GM23338 (cell line): ENCODE data around the gene LAMTOR5. TPM values are rescaled to one million over a fixed set of nuclear protein-coding genes. Genes with fewer than 3 reads are reported as not detected.

Experiments used
- ATAC-seq: fragments of 200-7000 bp; cut with Tn5 transposase; 3 replicates; pipeline ENCODE4 v1.9.1; 2020
- DNase-seq: peaks from one replicate; pipeline ENCODE4 v3.0.0-alpha.2; 2015; ENCODE audit warnings: low spot score
- H2AFZ ChIP-seq: fragments of 200-600 bp; sonication (generic); 2 replicates; pipeline ENCODE4 v1.8.0; 2016; ENCODE audit warnings: antibody characterized with exemption, mild to moderate bottlenecking, moderate library complexity
- H3F3A ChIP-seq: fragments of 200-600 bp; sonication (generic); replicated peaks from 2 replicates; pipeline ENCODE4 v1.8.0; 2017; ENCODE audit warnings: antibody characterized with exemption, mixed run types, low read depth
- H3K27ac ChIP-seq: fragments of 200-600 bp; sonication (generic); 2 replicates; pipeline ENCODE4 v1.6.1; 2016; ENCODE audit warnings: low read depth
- H3K27me3 ChIP-seq: fragments of 200-600 bp; sonication (generic); 2 replicates; pipeline ENCODE4 v1.8.0; 2016; ENCODE audit warnings: mild to moderate bottlenecking, mixed run types, moderate library complexity; ENCODE audit not compliant: insufficient read depth
- H3K36me3 ChIP-seq: fragments of 200-600 bp; sonication (generic); 2 replicates; pipeline ENCODE4 v1.8.0; 2016; ENCODE audit warnings: mild to moderate bottlenecking; ENCODE audit not compliant: insufficient read depth
- H3K4me1 ChIP-seq: fragments of 200-600 bp; sonication (generic); 2 replicates; pipeline ENCODE4 v1.8.0; 2016; ENCODE audit warnings: mild to moderate bottlenecking, moderate library complexity; ENCODE audit not compliant: insufficient read depth
- H3K4me2 ChIP-seq: fragments of 200-600 bp; sonication (generic); 2 replicates; pipeline ENCODE4 v1.7.1; 2017; ENCODE audit warnings: mixed run types
- H3K4me3 ChIP-seq: fragments of 200-600 bp; sonication (generic); 2 replicates; pipeline ENCODE4 v1.6.1; 2016; ENCODE audit warnings: mixed run types
- H3K79me2 ChIP-seq: fragments of 200-600 bp; sonication (generic); replicated peaks from 2 replicates; pipeline ENCODE4 v1.8.0; 2017; ENCODE audit warnings: mild to moderate bottlenecking; ENCODE audit not compliant: insufficient read depth
- H3K9me2 ChIP-seq: fragments of 200-600 bp; sonication (generic); 2 replicates; pipeline ENCODE4 v1.8.0; 2017; ENCODE audit not compliant: insufficient read depth
- H4K20me1 ChIP-seq: fragments of 200-600 bp; sonication (generic); replicated peaks from 2 replicates; pipeline ENCODE4 v1.8.0; 2017; ENCODE audit warnings: mild to moderate bottlenecking; ENCODE audit not compliant: insufficient read depth
- H3K27ac Mint-ChIP-seq: 2 replicates; pipeline ENCODE4 v1.8.0; 2020; ENCODE audit warnings: inconsistent platforms, mild to moderate bottlenecking, moderate library complexity, mixed read lengths
- H3K27me3 Mint-ChIP-seq: 3 replicates; pipeline ENCODE4 v1.8.0; 2022; ENCODE audit warnings: low read depth, mild to moderate bottlenecking, moderate library complexity, mixed read lengths, inconsistent platforms; ENCODE audit not compliant: insufficient read depth, poor library complexity
- H3K36me3 Mint-ChIP-seq: 3 replicates; pipeline ENCODE4 v1.8.0; 2021; ENCODE audit warnings: low read depth, mild to moderate bottlenecking, inconsistent platforms, moderate library complexity, mixed read lengths
- H3K4me1 Mint-ChIP-seq: 3 replicates; pipeline ENCODE4 v1.8.0; 2020; ENCODE audit warnings: mild to moderate bottlenecking, inconsistent platforms, mixed read lengths
- H3K4me3 Mint-ChIP-seq: 3 replicates; pipeline ENCODE4 v1.8.0; 2021; ENCODE audit warnings: moderate library complexity, mild to moderate bottlenecking, inconsistent platforms, mixed read lengths
- H3K9me3 Mint-ChIP-seq: 3 replicates; pipeline ENCODE4 v1.8.0; 2020; ENCODE audit warnings: moderate library complexity, mild to moderate bottlenecking, inconsistent platforms, mixed read lengths
- CREB1 ChIP-seq: fragments of 250-450 bp; sonication (Bioruptor Pico); IDR thresholded peaks from 2 replicates; pipeline ENCODE4 v1.5.0; 2020; ENCODE audit warnings: low read depth, mild to moderate bottlenecking, moderate library complexity
- ETS1 ChIP-seq: IDR thresholded peaks from 2 replicates; pipeline ENCODE4 v1.6.1; 2016; ENCODE audit warnings: antibody characterized with exemption
- EZH2 ChIP-seq: fragments of 200-600 bp; sonication (generic); IDR thresholded peaks from one replicate; pipeline ENCODE4 v1.8.0; 2017; ENCODE audit warnings: antibody characterized with exemption, mild to moderate bottlenecking, low read depth; ENCODE audit not compliant: unreplicated experiment
- EZH2phosphoT487 ChIP-seq: fragments of 200-600 bp; sonication (generic); IDR thresholded peaks from one replicate; pipeline ENCODE4 v1.8.1; 2018; ENCODE audit warnings: antibody characterized with exemption; ENCODE audit not compliant: unreplicated experiment
- JUNB ChIP-seq: IDR thresholded peaks from one replicate; pipeline ENCODE4 v1.6.1; 2016; ENCODE audit warnings: antibody characterized with exemption; ENCODE audit not compliant: unreplicated experiment
- NANOG ChIP-seq: IDR thresholded peaks from 2 replicates; pipeline ENCODE4 v1.6.1; 2016; ENCODE audit warnings: antibody characterized with exemption, borderline replicate concordance
- POLR2AphosphoS5 ChIP-seq: IDR thresholded peaks from 2 replicates; pipeline ENCODE4 v1.6.1; 2016; ENCODE audit warnings: antibody characterized with exemption, low read depth
- STAT1 ChIP-seq: IDR thresholded peaks from one replicate; pipeline ENCODE4 v1.6.1; 2016; ENCODE audit warnings: antibody characterized with exemption; ENCODE audit not compliant: unreplicated experiment
- ZNF114 ChIP-seq: fragments of 250-450 bp; sonication (Bioruptor Pico); IDR thresholded peaks from 2 replicates; pipeline ENCODE4 v1.5.0; 2020; ENCODE audit warnings: mild to moderate bottlenecking, moderate library complexity
- ZNF331 ChIP-seq: fragments of 250-450 bp; sonication (Bioruptor Pico); IDR thresholded peaks from 2 replicates; pipeline ENCODE4 v1.5.0; 2020; ENCODE audit warnings: low read depth, mild to moderate bottlenecking, moderate library complexity
- ZNF462 ChIP-seq: fragments of 250-450 bp; sonication (Bioruptor Pico); IDR thresholded peaks from 2 replicates; pipeline ENCODE4 v1.5.0; 2020; ENCODE audit warnings: mild to moderate bottlenecking, moderate library complexity
- polyA plus RNA-seq: library from polyadenylated mRNA; unstranded; fragments of >200 nt; fragmentation: Nextera tagmentation; extraction: Ambion mirVana; gene quantifications from 2 replicates; pipeline ENCODE4 v1.2.1, GENCODE V29; 2016
- total RNA-seq: library from RNA; depleted of rRNA; stranded (reverse); fragments of >200 nt; shearing (Covaris generic); gene quantifications from 2 replicates; pipeline ENCODE4 v1.2.3, GENCODE V29; 2014
- TF ChIP-seq, protein P1 (sequence below), 2 experiments: fragments of 200-600 bp in 1 of 2; sonication (generic) in 1 of 2; conservative IDR thresholded peaks; 2 replicates each; pipeline versions ENCODE4 v1.5.1 to v1.6.1; 2016 to 2017; ENCODE audit warnings: antibody characterized with exemption in 2 of 2, low read depth in 2 of 2, mild to moderate bottlenecking in 2 of 2, moderate library complexity in 1 of 2
- TF ChIP-seq, protein P2 (sequence below): IDR thresholded peaks from one replicate; pipeline ENCODE4 v1.6.1; 2018; ENCODE audit warnings: antibody characterized with exemption; ENCODE audit not compliant: unreplicated experiment

LAMTOR5 gene
- total and polyA plus RNA-seq, 2 experiments from 2014 or later, result 41.0 to 246 TPM

DNA sequence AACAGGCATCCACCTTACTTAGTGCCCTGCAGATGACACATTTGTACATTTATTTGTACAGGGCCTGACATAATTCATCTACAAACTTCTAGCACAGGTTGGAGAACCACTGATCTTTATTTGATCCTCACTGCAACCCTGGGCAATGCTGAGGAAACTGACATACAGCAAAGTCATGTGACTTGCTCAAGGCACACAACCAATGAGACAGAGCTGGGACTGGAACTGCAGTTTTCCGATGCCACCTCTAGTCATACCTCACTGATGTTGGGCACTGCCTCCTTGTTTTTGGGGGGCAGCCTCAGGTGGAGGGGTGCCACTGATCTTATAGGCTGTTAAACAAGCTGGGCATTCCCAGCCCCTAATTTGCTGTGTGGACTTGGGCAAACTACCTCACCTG is 46.8 kb upstream of the LAMTOR5 start:
- no peak overlapping the region for H3K4me3 Mint-ChIP-seq
- Histone ChIP-seq H3K27ac (no peak overlapping the region), H3K4me2 (no peak overlapping the region), H3K4me1 (peaks cover 14% of the 10 kb centered on the region), H3K79me2 (no peaks in the 10 kb centered on the region), H3K36me3 (no peaks in the 10 kb centered on the region), H3K4me3 (no peak overlapping the region), H2AFZ (0 out of 2 replicates have a peak overlapping the region, but pooled peaks have one; percentile 85), H3K9me2 (no peaks in the 10 kb centered on the region), H3F3A (no peaks in the 10 kb centered on the region), H3K27me3 (no peaks in the 10 kb centered on the region), H4K20me1 (no peaks in the 10 kb centered on the region)
- no peak overlapping the region for H3K27ac Mint-ChIP-seq
- TF ChIP-seq, protein P1, sequence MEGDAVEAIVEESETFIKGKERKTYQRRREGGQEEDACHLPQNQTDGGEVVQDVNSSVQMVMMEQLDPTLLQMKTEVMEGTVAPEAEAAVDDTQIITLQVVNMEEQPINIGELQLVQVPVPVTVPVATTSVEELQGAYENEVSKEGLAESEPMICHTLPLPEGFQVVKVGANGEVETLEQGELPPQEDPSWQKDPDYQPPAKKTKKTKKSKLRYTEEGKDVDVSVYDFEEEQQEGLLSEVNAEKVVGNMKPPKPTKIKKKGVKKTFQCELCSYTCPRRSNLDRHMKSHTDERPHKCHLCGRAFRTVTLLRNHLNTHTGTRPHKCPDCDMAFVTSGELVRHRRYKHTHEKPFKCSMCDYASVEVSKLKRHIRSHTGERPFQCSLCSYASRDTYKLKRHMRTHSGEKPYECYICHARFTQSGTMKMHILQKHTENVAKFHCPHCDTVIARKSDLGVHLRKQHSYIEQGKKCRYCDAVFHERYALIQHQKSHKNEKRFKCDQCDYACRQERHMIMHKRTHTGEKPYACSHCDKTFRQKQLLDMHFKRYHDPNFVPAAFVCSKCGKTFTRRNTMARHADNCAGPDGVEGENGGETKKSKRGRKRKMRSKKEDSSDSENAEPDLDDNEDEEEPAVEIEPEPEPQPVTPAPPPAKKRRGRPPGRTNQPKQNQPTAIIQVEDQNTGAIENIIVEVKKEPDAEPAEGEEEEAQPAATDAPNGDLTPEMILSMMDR (conservative IDR thresholded peaks at IDR 0.05; ENCODE audit: low read depth in 2 of 2), result no peak
- no peak for TF ChIP-seq ZNF462
- no peak for TF ChIP-seq ZNF331 (CRISPR knock-in tag)
- TF ChIP-seq STAT1, result no peak
- no peak for TF ChIP-seq JUNB
- no peak for TF ChIP-seq EZH2phosphoT487
- no peak for TF ChIP-seq ETS1
- TF ChIP-seq, protein P2, sequence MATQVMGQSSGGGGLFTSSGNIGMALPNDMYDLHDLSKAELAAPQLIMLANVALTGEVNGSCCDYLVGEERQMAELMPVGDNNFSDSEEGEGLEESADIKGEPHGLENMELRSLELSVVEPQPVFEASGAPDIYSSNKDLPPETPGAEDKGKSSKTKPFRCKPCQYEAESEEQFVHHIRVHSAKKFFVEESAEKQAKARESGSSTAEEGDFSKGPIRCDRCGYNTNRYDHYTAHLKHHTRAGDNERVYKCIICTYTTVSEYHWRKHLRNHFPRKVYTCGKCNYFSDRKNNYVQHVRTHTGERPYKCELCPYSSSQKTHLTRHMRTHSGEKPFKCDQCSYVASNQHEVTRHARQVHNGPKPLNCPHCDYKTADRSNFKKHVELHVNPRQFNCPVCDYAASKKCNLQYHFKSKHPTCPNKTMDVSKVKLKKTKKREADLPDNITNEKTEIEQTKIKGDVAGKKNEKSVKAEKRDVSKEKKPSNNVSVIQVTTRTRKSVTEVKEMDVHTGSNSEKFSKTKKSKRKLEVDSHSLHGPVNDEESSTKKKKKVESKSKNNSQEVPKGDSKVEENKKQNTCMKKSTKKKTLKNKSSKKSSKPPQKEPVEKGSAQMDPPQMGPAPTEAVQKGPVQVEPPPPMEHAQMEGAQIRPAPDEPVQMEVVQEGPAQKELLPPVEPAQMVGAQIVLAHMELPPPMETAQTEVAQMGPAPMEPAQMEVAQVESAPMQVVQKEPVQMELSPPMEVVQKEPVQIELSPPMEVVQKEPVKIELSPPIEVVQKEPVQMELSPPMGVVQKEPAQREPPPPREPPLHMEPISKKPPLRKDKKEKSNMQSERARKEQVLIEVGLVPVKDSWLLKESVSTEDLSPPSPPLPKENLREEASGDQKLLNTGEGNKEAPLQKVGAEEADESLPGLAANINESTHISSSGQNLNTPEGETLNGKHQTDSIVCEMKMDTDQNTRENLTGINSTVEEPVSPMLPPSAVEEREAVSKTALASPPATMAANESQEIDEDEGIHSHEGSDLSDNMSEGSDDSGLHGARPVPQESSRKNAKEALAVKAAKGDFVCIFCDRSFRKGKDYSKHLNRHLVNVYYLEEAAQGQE, result no peak
- TF ChIP-seq NANOG, result no peak
- TF ChIP-seq ZNF114 (CRISPR knock-in tag), result no peak
- TF ChIP-seq EZH2, result no peak
- TF ChIP-seq POLR2AphosphoS5, result no peak
- no peak for TF ChIP-seq CREB1 (CRISPR knock-in tag)
- no peaks in the 10 kb centered on the region for H3K9me3 Mint-ChIP-seq
- H3K27me3 Mint-ChIP-seq, result peaks cover 13% of the 10 kb centered on the region
- DNase-seq (no peak), ATAC-seq (no peak)
- peaks cover 26% of the 10 kb centered on the region for H3K4me1 Mint-ChIP-seq
- no peaks in the 10 kb centered on the region for H3K36me3 Mint-ChIP-seq
